NB4 (cell line): ENCODE results near the gene CHCHD6.
A peak's percentile ranks its signal among the peaks of the same experiment; 100 is the strongest.

Experiments used
- DNase-seq: peaks from one replicate; pipeline ENCODE4 v3.0.0; 2010; ENCODE audit warnings: low read depth
- H3K4me3 ChIP-seq: one replicate; pipeline ENCODE4 v1.5.1; 2011; ENCODE audit warnings: mild to moderate bottlenecking, low read depth, low read length, moderate library complexity
- CTCF ChIP-seq: IDR thresholded peaks from one replicate; pipeline ENCODE4 v1.5.1; 2012; ENCODE audit warnings: low read depth, low read length
- MAX ChIP-seq: IDR thresholded peaks from 2 replicates; pipeline ENCODE4 v1.6.1; 2011; ENCODE audit warnings: low read depth, low read length
- MYC ChIP-seq: IDR thresholded peaks from 2 replicates; pipeline ENCODE4 v1.6.1; 2011; ENCODE audit warnings: low read depth, low read length
- POLR2A ChIP-seq: IDR thresholded peaks from 2 replicates; pipeline ENCODE4 v1.6.1; 2011; ENCODE audit warnings: mild to moderate bottlenecking; ENCODE audit not compliant: insufficient read length; ENCODE audit errors: extremely low read depth

The CHCHD6 gene

DNA sequence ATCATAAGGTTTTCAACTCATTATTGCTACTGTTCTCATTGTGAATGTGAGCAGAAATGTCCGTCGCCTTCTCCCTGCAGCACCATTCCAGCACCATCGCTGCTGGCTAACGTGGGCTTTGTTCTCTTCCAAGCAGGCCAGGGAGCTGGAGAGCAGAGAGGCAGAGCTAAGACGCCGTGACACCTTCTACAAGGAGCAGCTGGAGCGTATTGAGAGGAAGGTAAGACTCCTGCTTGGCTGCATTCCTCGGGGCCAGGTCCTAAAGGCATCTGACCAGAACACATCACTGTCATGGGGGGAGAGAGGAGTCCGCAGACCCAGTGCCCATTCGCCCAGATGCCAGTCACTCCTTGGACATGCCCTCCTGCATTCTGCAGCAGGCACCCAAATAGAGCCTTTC, 148.5 kb downstream of the CHCHD6 start:
- no peak overlapping the region for H3K4me3 ChIP-seq
- no peak for TF ChIP-seq CTCF
- TF ChIP-seq MAX: no peak
- TF ChIP-seq POLR2A: no peak
- TF ChIP-seq MYC: no peak
- no peak for DNase-seq

DNA sequence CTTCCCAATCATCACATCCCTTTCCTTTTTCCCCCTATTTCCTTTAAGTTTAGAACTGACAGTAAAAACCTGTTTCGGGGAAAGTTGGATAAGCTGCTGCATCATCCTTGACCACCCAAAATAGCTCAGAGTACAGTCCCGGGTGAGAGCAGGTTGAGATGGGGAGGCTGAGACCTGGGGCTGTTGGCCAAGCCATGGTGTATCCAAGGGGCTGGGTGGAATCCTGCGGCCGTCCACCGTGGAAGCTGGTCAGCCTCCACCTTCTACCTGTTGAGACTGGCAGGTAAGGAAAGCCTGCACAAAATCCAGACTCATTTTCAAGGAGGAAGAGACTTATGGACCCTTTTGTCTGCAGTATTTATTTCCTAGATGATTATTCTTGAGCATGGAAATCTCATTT, 150.6 kb downstream of the CHCHD6 start:
- H3K4me3 ChIP-seq: no peak overlapping the region
- DNase-seq: no peak
- TF ChIP-seq MYC (no peak), CTCF (no peak), MAX (no peak), POLR2A (no peak)

DNA sequence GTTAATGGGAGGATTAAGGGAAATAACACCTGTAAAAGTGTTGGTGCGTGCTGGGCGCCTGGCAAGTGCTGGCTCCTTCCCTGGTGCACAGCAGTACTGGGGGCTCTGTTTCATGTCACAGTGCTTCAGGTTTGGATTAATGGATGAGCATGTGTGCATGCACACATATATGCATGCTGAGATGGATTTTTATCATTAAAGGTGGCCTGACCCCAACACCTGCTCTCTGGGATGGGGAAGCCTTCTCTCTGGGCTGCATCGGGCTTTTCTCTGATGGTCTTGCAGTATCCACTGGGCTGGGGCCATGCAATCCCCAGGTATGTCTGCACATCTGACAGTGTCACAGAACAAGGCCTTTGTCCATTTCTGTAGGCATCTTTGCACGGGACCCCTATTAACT, 151.3 kb downstream of the CHCHD6 start:
- no peak for TF ChIP-seq CTCF
- no peak for TF ChIP-seq MYC
- no peak for TF ChIP-seq POLR2A
- TF ChIP-seq MAX: no peak
- DNase-seq: no peak
- no peak overlapping the region for H3K4me3 ChIP-seq

GRCh38 chr3:126857928-126858327, 153.9 kb downstream of the CHCHD6 start:
- no peak for DNase-seq
- TF ChIP-seq MYC (no peak), MAX (no peak), CTCF (no peak), POLR2A (no peak)

DNA sequence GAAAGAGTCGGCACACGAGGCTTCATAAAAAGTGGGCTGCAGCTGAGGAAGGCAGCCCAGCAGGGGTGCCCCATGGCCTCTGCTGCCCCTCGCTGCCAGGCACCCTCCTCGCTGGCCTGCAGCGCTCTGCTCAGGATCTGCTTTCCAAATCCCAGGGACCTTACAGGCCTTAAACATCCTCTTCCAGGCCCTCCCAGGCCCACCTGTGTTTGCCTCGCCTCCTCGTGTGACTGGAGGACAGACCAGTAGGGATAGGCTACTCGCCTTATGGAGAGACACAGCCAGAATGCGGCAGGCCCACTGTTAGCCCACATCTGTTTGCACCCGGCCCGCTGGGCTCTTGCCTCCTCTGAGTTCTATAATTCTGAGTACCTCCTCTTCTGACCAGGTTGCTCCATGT, 154.4 kb downstream of the CHCHD6 start:
- H3K4me3 ChIP-seq: no peak overlapping the region
- TF ChIP-seq POLR2A: no peak
- TF ChIP-seq CTCF: no peak
- TF ChIP-seq MYC: no peak
- TF ChIP-seq MAX: no peak
- no peak for DNase-seq

More at GRCh38 chr3:126857928-126858327, 153.9 kb downstream of the CHCHD6 start:
- no peak overlapping the region for H3K4me3 ChIP-seq

- TF ChIP-seq POLR2A (no peak), MAX (no peak), CTCF (no peak), MYC (no peak)
- DNase-seq: peak; percentile 4
- no peak overlapping the region for H3K4me3 ChIP-seq
These were observed 154.8 kb downstream of the CHCHD6 start for GRCh38 chr3:126858887-126859286.
